ENCODE results near the gene FBN2.
A peak's percentile ranks its signal among the peaks of the same experiment; 100 is the strongest.
"Not testable (repeated sequence)": the region's sequence is repeated elsewhere in the genome, so short reads cannot be mapped to it uniquely, and the experiment has no call there.

The FBN2 gene

GRCh38 chr5:128357226-128357625, 180.8 kb downstream of the FBN2 start:
- no peak for DNase-seq

DNA sequence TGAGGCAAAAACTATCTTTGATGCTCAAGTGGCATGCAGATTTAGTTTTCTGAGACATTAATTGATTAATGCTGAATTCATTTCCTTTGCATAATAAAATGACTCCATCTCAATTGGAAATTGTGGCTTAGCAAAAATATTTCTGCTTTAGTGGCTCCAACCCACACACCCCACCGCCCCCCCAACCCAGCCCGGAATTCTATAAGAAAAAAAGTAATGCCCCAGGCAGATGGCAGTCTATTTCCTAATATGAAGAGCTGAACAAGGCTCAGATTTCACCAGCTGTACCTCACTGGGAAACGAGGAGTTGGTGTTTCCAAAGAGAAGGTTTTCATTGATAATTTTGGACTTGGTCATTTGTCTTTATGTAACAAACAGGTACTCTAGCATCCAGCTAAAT, 182.1 kb downstream of the FBN2 start:
- DNase-seq: no peak

- peak; percentile 47 for DNase-seq
These were observed 184.5 kb downstream of the FBN2 start for GRCh38 chr5:128353441-128354107.

GRCh38 chr5:128350705-128351104, 187.3 kb downstream of the FBN2 start:
- no peak for DNase-seq

DNA sequence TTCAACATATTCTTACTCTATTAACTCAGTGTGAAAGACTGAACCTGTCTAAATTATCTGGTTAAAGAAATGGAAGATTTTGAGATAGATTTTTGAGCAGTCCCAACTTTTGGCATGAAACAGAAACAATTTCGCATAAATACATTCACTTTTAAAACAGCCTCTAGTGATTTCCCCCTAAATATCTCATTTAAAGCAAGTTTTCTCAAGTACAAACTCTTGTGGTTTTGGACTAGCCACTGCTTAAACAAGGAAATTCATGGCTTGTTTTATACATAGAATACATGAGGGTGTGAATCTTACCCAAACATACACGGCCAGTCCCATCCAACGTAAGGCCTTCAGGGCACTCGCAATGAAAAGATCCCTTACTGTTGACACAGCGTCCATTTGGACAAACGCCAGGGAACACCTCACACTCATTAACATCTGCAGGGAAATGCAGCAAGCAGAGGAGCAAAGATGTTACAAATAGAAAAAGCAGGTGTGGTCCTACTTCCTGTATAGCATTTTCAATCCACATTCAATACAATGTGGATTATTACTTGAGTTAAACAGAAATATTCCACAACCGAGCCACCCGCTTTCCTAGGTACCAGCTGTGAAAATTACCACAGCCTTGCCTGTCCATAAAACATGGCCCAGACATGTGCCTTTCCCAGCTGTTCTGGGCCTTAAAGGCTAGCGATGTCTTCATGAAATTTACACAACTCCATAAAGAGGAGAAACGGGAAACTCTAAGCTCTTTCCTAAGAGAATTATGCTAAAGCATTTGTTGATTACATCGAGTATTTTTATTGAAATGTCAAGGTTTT, 188.8 kb downstream of the FBN2 start:
- no peak for DNase-seq

- DNase-seq: no peak
These were observed 192.0 kb downstream of the FBN2 start for GRCh38 chr5:128346038-128346437.

- DNase-seq: no peak
These were observed 192.8 kb downstream of the FBN2 start for GRCh38 chr5:128345247-128345646.

DNA sequence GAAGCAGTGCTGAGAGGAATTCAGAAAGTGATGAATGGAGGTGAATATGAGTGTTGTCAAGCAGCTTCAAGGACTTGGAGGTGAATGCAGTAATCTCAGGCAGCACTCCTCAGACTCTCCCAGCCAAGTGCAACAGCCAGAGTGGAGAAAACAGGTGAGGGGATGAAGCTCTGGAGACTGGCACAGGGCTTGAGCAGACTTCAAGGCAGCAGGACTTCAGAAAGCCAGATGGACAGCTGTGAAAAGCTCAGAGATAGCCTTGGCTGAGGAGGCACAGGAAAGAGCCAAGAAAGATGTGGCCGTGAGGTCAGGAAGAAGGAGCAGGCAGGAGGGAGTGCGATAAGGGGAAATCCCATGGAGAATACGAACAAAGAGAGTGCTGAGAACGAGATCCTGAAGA, 194.9 kb downstream of the FBN2 start:
- DNase-seq: no peak

DNA sequence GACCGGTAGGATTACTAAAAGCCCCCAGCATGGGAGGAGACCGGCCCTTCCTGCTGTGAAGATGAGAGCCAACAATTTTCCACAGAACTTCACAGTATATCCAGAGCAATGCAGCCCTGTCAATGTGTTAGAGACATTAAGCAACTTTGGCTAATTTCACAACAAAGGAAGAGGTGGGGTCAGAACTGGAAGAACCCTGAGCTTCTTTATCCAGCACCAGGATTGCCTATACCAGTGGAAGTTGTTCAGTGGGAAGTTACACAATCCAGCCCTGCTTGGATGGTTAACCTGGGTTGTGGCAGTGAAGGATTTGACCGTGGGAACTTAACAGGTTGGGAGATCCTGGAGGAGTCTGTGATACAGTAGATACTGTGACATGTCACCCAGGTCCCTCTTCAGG, 197.0 kb downstream of the FBN2 start:
- no peak for DNase-seq

GRCh38 chr5:128340648-128341047, 197.4 kb downstream of the FBN2 start:
- no peak for DNase-seq

DNA sequence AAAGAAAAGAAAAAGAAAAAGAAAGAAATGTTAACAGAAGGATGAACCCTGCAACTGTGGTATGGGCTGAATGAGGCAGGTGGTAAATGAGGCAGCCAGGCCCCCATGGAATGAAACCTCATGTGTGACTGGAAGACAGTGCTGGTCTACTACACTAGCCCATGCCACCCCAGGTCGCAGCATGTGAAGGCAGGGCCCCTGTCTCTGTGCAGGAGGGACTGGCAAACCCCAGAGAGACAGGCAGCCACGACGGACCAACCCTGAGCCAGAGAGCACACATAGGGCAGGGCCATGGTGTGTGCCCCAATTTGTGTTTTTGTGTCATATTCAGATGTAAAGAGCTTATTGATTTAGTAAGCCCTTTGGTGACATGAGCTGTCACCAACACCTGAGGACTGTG, 198.5 kb downstream of the FBN2 start:
- no peak for DNase-seq

GRCh38 chr5:128338649-128339048, 199.4 kb downstream of the FBN2 start:
- no peak for DNase-seq

DNA sequence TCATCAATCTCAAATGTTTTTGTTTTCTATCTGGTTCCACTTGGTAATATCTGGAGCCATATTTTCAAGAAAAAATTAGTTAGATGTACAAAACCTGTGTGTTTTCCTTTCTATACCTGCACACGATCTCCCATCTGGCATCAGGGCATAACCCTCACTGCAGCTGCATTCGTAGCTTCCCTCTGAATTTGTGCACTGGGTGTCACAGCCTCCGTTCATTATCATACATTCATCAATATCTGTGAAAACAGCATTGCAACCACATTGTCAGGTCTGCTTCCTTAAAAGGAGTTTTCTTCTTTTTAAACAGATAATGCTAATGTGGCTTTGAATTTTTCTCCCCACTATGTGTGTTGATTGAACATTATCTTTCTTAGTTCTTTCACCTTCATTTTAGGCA, 202.7 kb downstream of the FBN2 start:
- no peak for DNase-seq

DNA sequence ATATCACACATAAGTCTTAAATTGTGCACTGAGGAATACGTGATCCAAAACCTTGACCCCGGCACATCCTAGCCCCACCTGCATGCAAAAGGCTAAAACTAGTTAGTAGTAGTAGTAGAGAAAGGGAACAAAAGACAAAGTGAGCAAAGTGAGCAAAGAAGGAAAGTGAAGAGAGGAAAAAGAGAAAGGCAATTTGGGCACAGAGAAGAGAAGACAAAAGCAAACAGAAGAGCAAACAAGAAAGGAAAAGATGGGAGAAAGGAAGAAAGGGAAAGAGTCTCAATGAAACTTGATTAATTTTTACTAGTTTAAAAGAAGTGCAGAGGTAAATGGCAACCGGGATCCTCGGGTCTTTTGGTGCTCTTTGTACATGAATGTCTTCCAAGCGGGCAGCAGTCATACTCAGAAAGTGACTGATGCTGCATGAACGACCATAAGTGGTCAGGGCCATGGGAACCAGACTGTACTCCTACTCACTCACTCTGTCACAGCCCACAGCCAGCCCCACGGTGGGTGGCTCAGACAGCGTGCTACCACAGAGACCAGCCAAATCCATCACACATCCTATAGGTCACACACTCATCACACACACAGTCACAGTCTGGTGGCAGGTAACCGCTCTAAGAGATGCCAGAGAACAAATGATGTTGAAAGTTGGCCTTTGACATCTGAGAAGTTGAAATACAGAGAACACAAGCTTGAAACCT, 203.9 kb downstream of the FBN2 start:
- no peak for DNase-seq

DNA sequence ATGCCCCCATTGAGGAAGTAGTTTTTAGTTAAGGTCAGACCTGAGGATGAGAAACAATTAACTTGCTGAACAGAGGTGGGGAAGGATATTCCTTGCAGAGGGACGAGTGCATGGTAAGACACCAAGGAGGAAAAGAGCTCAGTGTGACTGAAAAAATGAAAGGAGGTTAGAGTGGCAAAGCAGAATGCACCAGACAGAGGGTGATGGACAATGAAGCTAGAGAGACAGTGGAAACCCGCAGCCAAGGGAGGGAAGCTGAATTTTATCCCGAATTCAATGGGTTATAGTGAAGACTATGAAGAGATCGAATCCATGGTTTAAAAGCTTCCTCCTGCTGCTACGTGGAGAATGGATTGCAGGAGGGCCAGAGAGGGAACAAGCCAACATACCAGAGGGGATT, 206.8 kb downstream of the FBN2 start:
- DNase-seq: no peak

- DNase-seq: no peak
These were observed 208.6 kb downstream of the FBN2 start for GRCh38 chr5:128329386-128329939.

- no peak for DNase-seq
These were observed 209.6 kb downstream of the FBN2 start for GRCh38 chr5:128328446-128328845.

- DNase-seq: no peak
These were observed 210.0 kb downstream of the FBN2 start for GRCh38 chr5:128328007-128328406.

GRCh38 chr5:128321418-128321817, 216.6 kb downstream of the FBN2 start:
- not testable (repeated sequence) for DNase-seq

- no peak for DNase-seq
These were observed 219.4 kb downstream of the FBN2 start for GRCh38 chr5:128318691-128319090.

DNA sequence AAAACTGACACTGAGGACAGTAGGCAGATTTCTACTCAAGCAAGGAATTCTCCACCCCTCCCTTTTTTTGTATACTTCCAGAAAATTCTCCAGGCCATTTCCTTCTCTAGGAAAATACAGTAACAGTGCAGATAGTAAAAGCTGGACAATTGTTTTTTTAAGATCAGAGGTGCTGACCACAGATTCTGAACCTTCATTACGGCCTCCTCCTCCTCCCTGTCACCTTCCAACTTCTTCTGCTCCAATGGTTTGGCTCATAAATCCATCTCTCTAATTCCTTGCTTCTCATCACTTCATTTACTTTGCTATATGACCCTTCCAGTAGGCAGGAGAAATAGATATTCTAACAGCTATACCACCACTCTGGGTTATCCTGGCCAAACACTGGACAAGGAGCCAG, 220.6 kb downstream of the FBN2 start:
- DNase-seq: peak; percentile 7

DNA sequence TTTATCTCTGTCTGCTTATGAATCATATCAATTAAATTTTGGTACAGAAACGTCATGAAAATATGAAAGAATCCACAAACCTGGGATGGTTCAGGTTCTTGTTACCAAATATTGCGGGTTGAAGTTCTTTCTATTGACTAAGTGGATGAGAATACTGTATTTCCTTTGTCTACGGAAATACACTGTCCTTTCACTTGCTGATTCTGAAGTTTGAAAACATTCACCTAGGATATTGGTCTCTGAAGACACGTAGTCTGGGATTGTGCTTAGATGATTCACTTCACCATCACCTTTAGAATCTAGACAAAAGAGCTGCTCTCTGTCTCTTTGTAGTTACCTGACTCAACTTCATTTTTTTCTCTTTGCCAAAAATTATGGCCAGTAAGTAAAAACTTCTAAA, 222.4 kb downstream of the FBN2 start:
- DNase-seq: no peak

- DNase-seq: no peak
These were observed 232.7 kb downstream of the FBN2 start for GRCh38 chr5:128305341-128305740.
